Heart left ventricle (tissue), 16 donors: ENCODE data around the gene VWA8. TPM values are rescaled to one million over a fixed set of nuclear protein-coding genes. Genes with fewer than 3 reads are reported as not detected.

Experiments used
- ATAC-seq, 4 donors: fragments of 200-7000 bp; cut with Tn5 transposase; one replicate each; pipeline ENCODE4 v1.9.1; 2020 to 2022; ENCODE audit warnings: moderate library complexity in 4 of 4, mild to moderate bottlenecking in 3 of 4, moderate number of reproducible peaks in 1 of 4
- DNase-seq, 5 donors: peaks; one replicate each; pipeline ENCODE4 v3.0.0-alpha.2; 2020
- H3K27ac ChIP-seq, 12 donors: fragments of 200-600 bp; sonication (generic) in 4 of 12; one replicate each; pipeline versions ENCODE4 v1.5.0 to v1.8.0; 2016 to 2022; ENCODE audit warnings: mild to moderate bottlenecking in 2 of 12
- H3K27me3 ChIP-seq, 9 donors: fragments of 200-600 bp; sonication (generic) in 2 of 9; one replicate each; pipeline versions ENCODE4 v1.5.1 to v1.8.0; 2016 to 2022; ENCODE audit warnings: mild to moderate bottlenecking in 3 of 9
- H3K36me3 ChIP-seq, 9 donors: fragments of 200-600 bp; sonication (generic) in 2 of 9; one replicate each; pipeline versions ENCODE4 v1.5.0 to v1.8.0; 2018 to 2022; ENCODE audit warnings: mild to moderate bottlenecking in 2 of 9
- H3K4me1 ChIP-seq, 12 donors: fragments of 200-600 bp; sonication (generic) in 4 of 12; one replicate each; pipeline versions ENCODE4 v1.5.0 to v1.8.0; 2016 to 2022; ENCODE audit warnings: mild to moderate bottlenecking in 3 of 12
- H3K4me3 ChIP-seq, 12 donors: fragments of 200-600 bp; sonication (generic) in 4 of 12; one replicate each; pipeline versions ENCODE4 v1.5.0 to v1.8.0; 2017 to 2022; ENCODE audit warnings: mild to moderate bottlenecking in 9 of 12, moderate library complexity in 4 of 12
- H3K9me3 ChIP-seq, 12 donors: fragments of 200-600 bp; sonication (generic) in 4 of 12; one replicate each; pipeline versions ENCODE4 v1.5.0 to v1.8.0; 2016 to 2022; ENCODE audit warnings: mild to moderate bottlenecking in 1 of 12
- CTCF ChIP-seq, 12 donors: fragments of 200-600 bp; sonication (generic) in 4 of 12; IDR thresholded peaks; one replicate each; pipeline versions ENCODE4 v1.5.0 to v1.8.0; 2018 to 2022; ENCODE audit warnings: antibody characterized with exemption in 12 of 12, mild to moderate bottlenecking in 5 of 12
- POLR2A ChIP-seq, 2 donors: fragments of 450-650 bp; IDR thresholded peaks; one replicate each; pipeline ENCODE4 v1.6.1; 2017; ENCODE audit warnings: antibody characterized with exemption in 2 of 2, mild to moderate bottlenecking in 2 of 2, moderate library complexity in 2 of 2
- WGBS, 4 donors: extraction: QIAGEN DNeasy Blood & Tissue Kit in 2 of 4; methylation state at CpG; one replicate each; pipeline versions ENCODE4 v1.1.5 to v1.1.7; 2013 to 2018; 5-methylcytosine and 5-hydroxymethylcytosine counted together
- intact Hi-C, 10 donors: fragments of 100-400 bp; cut with DNase I; formaldehyde crosslinking; loops; one replicate each; pipeline versions ENCODE4 v1.11.1 to v1.14.2; 2022
- polyA plus RNA-seq, 2 donors: library from polyadenylated mRNA; stranded (reverse); fragments of 200-250 nt; gene quantifications; one replicate each; pipeline ENCODE4 v1.2.3, GENCODE V29; 2013
- total RNA-seq, 9 donors: library from RNA; depleted of rRNA in 2 of 9; stranded (reverse); fragments of >200 nt in 2 of 9; fragmentation: NEBNext Ultra II Directional in 3 of 9; extraction: Animal tissue kit (Norgen Biotek cat#: 25700) in 3 of 9; gene quantifications; one replicate each; pipeline versions ENCODE4 v1.1.0 to v1.2.4, GENCODE V29; 2016 to 2023
- donor health status: ischemic (EF 13 %, LVEDD 7.1; RV severe dilation, severe dysfunction).
- donor health status: healthy with polysubstance abuse.
- donor health status: DM: no; HTN: yes; CAD: no.
- donor health status: DM: no; HTN: no; CAD: no.
- donor health status: ischemic (EF 25% LVEDD 6.9; RV normal size, moderate dysfunction).
- donor health status: ischemic (EF 25% LVEDD 5.7; RV mildly dilated, moderate dysfunction).
- donor health status: healthy.
- donor health status: DM: yes; HTN: yes; CAD: no.
- donor health status: ischemic (EF 35%, LVEDD 5.7; RV mildly dilated, moderate dysfunction).
- donor health status: nonischemic (EF 11% LVEDD 7.7; RV severe dilation, severe dysfunction).
- donor health status: DM: yes; HTN: yes; CAD: no.
- donor health status: PGD.
- donor health status: ischemic (EF 29% LVEDD 5.4; RV normal size, mild dysfunction).
- donor health status: nonischemic (EF 23%, LVEDD 6.1; RV moderate dilation, normal function).

Gene VWA8
- total and polyA plus RNA-seq, 11 donors = 12.1 to 64.1 (median 41.8) TPM

DNA sequence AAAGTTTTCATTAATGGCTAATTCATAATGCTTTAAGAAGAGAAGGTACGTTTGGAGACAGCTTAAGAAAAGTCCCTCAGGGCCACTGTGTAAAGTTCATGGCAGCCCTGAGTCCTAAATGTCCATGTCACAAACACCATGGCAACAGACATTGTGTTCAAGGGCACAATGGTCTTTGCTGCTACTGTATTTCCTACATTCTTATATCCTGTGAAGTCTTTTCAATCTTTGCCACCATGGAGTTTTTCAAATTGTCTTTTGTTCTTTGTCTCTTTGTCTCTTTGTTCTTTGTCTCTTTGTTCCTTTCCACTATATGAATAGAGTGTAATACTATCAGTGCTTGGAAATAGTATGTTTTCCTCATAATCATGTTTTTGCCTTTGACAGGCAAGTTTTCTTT, 178.8 kb downstream of the VWA8 start:
- DNase-seq (no peak), ATAC-seq (peak in 2 of 4 donors; percentile 59 to 61)
- H3K27me3 ChIP-seq = no peaks in the 10 kb centered on the region
- TF ChIP-seq CTCF (IDR thresholded peaks at IDR 0.05) (no peak), POLR2A (IDR thresholded peaks at IDR 0.05) (no peak)
- peaks cover 0 to 39% (median 19%) of the 10 kb centered on the region in 12 donors for H3K4me1 ChIP-seq
- H3K4me3 ChIP-seq = no peak overlapping the region
- peak overlapping the region in 1 of 12 donors; percentile 45 for H3K27ac ChIP-seq
- no peaks in the 10 kb centered on the region for H3K9me3 ChIP-seq
- H3K36me3 ChIP-seq = peaks cover 0 to 8% (median 0%) of the 10 kb centered on the region in 9 donors
- WGBS, 4 donors = 46 to 67% (median 57%) methylated on average over 1 of the region's 1 CpG
- intact Hi-C loops = loop anchor here in 1 of 10 donors (10.0 kb wide), 1 partner anchor 63 kb away; no protein-coding TSS in a partner anchor

DNA sequence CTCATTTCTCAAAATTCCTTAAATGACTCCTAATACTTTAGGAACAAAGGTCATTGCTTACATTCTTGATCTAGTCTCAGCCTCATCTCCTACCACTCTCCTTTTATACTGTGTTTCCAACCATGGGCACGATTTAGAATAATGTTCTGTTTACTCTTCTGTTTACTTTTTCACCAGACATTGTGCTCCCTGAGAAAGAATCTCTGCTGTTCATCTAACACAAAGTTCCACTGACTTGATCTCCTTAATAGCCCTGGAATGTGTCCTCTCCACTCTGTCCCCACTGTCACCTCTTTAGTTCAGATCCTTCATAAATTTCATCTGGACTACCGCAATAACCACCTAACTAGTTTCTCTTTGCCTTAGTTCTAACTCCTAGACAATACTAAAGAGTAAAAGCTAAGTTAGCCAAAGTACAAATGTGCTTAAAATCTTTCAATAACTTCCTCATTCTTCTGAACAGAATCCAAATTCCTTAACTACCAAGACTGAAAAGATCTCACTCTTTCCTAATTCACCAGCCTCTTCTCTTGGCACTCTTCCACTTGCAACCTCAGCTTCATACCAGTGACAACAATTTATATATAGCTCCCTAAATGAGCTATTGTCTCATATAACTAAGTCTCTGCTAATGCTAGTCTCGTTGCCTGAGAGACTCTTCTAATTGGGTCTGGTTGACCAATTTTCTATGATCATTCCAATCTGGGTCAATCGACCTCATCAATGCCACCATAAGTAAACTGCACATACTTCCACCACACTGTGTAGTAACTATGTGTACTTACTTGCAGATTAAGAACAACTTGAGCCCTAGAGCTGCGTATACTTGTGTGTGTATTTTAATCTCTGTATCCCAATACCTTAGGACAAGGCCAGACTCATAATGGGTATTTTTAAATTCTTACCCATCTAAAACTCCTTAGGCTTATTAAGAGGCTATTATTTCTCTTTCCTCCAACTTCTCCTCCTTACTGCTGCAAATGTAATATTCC, 179.9 kb downstream of the VWA8 start:
- Histone ChIP-seq H3K9me3 (no peaks in the 10 kb centered on the region), H3K4me3 (no peak overlapping the region), H3K27ac (peak overlapping the region in 7 of 12 donors; percentile 0 to 57 (median 33)), H3K36me3 (peaks cover 0 to 14% (median 0%) of the 10 kb centered on the region in 9 donors), H3K4me1 (peaks cover 0 to 41% (median 18%) of the 10 kb centered on the region in 12 donors), H3K27me3 (no peaks in the 10 kb centered on the region)
- TF ChIP-seq POLR2A (IDR thresholded peaks at IDR 0.05) = no peak
- DNase-seq (no peak), ATAC-seq (peak; percentile 25 to 64 (median 47))
- 64 to 74% (median 68%) methylated on average over 5 of the region's 5 CpGs for WGBS, 4 donors
- intact Hi-C loops = loop anchor here in 1 of 10 donors (10.0 kb wide), 1 partner anchor 64 kb away; no protein-coding TSS in a partner anchor

- no peaks in the 10 kb centered on the region for H3K27me3 ChIP-seq
- peaks cover 0 to 18% (median under 1%) of the 10 kb centered on the region in 12 donors for H3K4me1 ChIP-seq
- no peak overlapping the region for H3K27ac ChIP-seq
- intact Hi-C loops = no loop called here
- H3K4me3 ChIP-seq = no peak overlapping the region
- no peak for DNase-seq
- WGBS, 4 donors = 68 to 73% (median 70%) methylated on average over 2 of the region's 2 CpGs
- peak in 1 of 4 donors; percentile 44 for ATAC-seq
- peaks cover 0 to 29% (median 0%) of the 10 kb centered on the region in 9 donors for H3K36me3 ChIP-seq
- TF ChIP-seq POLR2A (IDR thresholded peaks at IDR 0.05) (no peak), CTCF (IDR thresholded peaks at IDR 0.05) (no peak)
- no peaks in the 10 kb centered on the region for H3K9me3 ChIP-seq
Measured at GRCh38 chr13:41775251-41775650, 185.7 kb downstream of the VWA8 start.

GRCh38 chr13:41774605-41775218, 186.2 kb downstream of the VWA8 start:
- no peaks in the 10 kb centered on the region for H3K27me3 ChIP-seq
- peaks cover 0 to 18% (median under 1%) of the 10 kb centered on the region in 12 donors for H3K4me1 ChIP-seq
- intact Hi-C loops = no loop called here
- H3K4me3 ChIP-seq = no peak overlapping the region
- DNase-seq (no peak), ATAC-seq (no peak)
- peaks cover 0 to 29% (median 0%) of the 10 kb centered on the region in 9 donors for H3K36me3 ChIP-seq
- TF ChIP-seq CTCF (IDR thresholded peaks at IDR 0.05) = no peak
- no peak for TF ChIP-seq POLR2A (IDR thresholded peaks at IDR 0.05)
- no peaks in the 10 kb centered on the region for H3K9me3 ChIP-seq
- H3K27ac ChIP-seq = no peak overlapping the region
